Colon (tissue), 2 donors: Measurements from ENCODE around the gene GSG1L.

ENCODE experiments used
- FAIRE-seq: peaks from 2 replicates; lab custom pipeline; 2012; peaks lifted over from hg19 to GRCh38; lab: Jason Lieb, UNC
- donor health status: control.
- donor health status: control.

The GSG1L gene

DNA sequence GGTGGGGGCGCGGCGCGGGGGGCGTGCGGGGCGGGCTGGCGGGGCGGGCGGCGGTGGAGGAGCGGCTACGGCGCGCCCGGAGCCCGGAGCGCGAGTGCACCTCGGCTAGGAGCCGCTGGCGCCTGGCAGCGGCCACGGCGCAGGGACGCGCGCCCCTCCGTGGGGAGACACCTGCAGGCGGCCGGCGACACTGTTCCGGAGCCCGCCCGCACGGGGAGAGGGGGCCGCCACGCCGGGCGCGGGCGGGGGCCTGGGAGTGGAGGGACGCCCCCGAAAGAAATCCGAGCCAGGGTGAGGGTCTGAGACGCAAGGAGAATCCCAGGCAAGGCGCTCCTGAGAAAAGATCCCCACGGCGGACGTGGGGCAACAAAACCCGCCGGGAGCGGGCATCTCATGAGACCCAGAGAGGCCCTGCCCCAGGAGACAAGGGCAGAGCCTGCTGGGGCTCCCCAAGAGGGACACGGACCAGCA lies at the start of gene GSG1L:
TSS of gene GSG1L (minus strand) at position 124 of the 471 bp plus-strand sequence. CDS start 290 bp downstream, outside the sequence.
- no peak for FAIRE-seq

DNA sequence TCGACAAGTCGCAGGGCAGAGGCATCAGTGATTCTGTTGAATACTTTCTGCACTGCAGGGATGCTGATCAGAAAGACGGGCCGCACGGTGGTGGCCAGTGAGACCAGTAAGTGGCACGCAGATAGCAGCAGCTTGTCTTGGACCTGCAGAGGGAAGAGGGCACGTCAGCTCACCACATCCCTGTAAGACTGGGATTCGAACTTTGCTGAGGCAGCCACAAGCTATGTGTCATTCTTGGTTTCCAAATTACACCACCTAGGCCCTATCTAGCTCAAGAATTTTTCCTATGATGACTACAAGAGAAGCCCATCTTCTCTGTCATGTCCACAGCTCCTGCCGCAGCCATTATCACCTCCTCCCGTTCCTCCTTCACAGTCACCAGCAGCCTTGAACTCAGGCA lies 49.4 kb upstream of the GSG1L start:
- FAIRE-seq: no peak

DNA sequence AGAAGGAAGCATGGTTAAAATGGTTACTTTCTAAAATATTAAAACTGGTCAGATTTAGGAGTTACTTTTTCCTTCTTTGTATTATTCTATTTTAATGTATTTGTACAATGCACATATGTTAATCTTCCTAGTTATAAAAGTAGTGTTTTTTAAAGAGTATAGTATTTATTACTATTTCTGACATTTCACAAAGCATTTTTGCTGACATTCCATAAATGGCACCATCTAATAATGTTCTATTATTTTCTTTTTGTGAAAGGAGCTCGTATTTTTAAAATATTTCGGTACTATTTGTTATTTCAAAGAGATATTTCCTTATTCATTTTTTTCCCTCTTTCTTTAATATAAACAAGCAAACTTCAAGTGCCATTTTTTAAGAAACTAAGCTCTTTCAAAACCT lies 47.5 kb upstream of the GSG1L start:
- no peak for FAIRE-seq

DNA sequence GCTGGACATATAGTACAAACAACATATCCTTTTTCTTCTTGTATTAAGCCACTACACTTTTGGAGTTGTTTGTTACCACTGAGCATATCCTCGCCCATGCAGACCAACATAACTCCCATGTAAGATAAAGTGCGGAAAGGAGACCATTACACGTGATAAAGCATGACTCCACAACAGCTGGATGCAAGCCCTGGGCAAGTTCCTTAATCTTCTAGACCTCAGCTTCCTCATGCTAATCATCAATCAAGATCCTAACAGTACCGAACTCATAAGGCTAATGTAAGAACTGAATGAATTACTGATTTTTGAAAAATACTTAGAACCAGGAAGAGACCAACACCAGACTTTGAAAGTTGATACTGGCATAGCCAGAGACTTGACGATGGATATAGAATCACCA lies 47.0 kb upstream of the GSG1L start:
- no peak for FAIRE-seq

DNA sequence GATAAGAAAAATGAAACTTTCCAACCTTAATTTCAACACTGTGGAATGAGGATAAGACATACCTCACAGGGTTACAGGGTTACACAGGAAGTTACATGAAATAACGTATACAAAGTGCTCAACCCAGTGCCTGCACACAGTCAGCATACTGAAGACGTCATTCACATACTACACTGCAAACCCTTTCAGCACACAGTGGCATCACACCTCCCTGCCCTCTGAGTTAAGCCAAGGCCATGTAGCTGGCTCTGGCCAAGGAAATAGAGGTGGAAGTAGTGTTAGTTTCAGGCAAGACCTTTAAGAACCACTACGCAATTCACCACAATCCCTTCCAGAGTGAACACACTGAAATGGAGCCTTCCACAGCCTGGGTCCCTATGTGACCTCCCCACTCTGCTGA lies 46.6 kb upstream of the GSG1L start:
- no peak for FAIRE-seq

DNA sequence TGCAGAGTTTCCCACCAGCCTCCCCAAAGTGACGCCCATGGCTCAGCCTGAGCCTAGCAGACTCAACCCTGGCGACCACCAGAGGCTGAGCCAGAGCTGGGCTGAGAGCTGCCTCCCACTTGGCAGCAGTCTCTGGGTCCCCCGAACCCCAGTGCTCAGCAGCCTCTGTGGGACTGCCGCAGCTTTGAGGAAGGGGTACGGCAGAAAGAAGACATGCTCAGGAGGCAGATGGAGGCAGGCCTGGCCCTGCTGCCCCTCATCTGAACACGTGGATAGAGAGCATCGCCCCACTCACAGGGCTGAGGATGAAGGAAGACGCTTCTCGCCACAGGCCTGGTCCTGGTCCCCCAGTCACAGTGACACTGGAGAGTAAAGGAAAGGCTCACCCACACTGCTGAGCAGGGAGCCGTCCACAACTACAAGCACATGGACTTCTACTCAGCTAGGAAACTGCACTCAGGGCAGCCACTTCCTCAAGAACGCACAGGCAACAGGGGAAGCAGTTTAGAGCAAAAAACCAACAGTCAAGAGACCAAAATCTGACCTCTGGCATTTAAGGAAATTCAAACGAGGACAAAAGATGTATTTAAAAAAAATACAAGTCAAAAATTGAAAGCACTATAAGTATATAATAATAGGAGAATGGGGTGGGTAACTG lies 45.2 kb upstream of the GSG1L start:
- FAIRE-seq: no peak

DNA sequence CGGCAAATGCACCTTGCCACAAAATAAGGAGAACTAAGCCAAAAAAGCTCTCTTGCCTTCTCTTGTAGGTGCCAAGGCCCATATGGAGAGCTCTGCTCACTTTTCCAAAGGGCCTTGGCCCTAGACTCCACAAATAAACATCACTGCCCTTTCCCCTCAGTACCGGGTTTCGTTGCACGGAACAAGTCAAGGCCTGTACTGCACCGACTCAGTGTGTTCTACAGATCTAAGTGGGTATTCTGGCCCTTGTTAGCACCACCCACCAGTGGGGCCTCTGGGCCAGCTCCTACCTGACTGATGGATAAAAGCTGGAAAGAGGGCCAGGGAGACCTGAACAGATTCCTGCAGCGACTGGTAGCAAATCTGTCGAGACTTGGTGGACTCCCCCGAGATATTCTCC lies 43.7 kb upstream of the GSG1L start:
- no peak for FAIRE-seq

DNA sequence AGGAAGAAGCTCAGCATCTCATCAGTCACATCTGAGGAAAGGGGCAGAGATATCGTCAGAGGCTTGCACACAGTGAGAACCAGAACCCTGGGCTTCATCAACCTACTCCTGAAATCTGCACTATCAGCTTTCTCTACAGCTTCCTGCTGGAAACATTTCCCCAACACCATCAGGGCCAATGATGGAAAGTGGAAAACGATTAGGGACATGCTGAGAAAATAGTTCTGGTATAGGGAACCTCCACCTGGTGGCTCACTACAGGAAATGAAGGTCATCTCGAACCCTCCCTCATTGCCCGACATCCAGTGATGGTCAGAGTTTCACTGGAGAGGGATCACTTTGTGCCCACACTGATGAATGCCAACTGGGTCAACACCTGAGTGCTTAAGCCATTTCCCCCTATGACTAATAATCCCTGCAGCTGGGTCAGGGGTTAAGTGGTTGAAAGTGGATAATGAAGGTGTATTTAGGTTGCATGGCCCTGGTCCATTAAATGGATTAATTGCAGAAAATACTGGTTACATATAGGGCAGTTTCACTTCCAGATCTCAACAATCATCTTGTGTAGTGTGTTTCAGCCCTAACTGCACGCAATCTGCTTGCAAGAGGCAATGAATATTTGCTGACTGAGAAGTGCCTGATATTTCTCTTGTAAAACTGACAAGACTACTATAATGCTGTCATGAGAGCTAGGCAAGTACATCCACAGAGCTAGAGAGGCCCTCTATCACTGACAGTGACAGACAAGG lies 43.1 kb upstream of the GSG1L start:
- no peak for FAIRE-seq

DNA sequence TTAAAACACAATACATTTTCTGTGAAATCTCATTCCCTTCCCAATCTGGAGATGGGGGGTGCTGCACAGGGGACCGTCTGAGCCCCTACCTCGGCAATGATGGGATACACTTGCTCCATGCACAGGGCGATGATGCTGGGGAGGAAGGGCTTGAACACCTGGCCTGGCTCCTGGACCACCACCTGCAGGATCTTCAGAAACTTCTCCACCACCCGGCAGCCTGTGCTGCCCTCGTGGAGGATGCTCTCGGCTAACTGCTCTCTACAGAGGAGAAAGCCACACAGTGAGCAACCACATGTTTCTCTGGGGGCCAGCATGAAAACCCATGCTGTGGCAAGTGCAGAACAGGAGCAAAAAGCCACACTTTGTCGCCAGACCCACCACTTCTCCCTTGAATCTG lies 42.4 kb upstream of the GSG1L start:
- no peak for FAIRE-seq

DNA sequence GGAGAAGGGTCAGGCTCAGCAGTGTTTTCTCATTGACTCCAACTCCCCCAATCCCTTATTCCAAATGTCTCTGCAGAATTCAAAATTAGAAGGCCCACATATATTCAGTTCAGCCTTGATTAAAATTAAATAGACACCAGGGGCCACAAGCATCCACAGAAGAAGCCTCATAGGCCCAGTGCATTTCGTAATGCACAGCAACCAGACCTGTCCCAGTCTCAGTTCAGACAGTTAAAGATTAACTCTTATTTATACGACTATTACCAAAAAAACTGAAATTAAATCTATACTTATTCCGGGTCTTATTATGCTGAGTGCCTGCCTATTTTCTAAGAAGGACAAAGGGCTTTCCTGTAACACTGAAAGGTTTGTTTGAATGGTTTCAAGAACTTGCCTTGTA lies 41.8 kb upstream of the GSG1L start:
- no peak for FAIRE-seq

DNA sequence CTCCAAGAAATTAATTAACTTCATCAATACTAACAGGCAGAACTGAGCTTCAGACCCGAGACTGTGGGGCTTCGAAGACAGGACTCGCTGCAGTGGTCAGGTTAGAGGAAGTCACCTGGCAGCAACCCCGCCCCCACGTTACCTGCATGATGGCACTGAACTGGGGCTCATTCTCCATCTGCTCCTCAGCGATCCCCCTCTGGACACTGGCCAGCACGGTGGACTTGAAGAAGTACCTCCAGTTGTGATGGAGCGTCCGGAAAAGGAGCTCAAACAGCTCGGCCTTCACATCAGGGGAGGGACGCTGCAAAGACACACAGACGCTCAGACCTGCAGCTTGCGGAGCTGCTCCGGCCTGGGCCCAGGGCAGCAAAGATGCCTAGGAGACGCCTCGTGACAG lies 40.9 kb upstream of the GSG1L start:
- FAIRE-seq: no peak

DNA sequence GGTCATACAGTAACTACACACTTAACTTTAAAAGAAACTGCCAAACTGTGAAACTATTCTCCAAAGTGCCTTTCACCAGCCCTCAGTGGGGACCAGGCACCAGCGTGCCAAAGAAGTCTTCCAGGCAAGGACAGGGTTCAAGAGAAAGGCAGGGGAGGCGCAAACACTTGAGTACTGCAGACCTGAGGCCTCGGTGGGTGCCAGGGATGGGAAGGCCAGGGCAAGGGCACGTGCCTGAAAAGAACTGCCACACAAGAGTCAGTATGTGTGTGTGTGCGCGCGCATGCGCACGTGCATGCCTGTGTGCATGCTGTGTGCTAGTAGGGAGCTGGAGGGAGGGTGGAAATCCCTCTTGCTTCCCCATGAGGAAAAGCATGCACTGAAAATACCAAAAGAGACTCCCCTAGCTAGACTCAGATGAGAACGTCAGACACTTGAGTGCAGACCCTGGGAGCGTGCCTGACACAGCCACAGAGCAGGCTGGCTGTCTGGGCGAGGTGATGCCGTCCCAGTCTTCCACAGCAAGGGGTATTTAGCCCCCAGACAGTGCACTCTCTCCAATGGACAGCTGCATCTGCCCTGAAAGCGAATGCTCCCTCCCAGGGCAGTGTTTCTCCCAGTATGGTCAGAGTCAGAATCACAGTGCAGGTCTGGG lies 40.1 kb upstream of the GSG1L start:
- FAIRE-seq: no peak

DNA sequence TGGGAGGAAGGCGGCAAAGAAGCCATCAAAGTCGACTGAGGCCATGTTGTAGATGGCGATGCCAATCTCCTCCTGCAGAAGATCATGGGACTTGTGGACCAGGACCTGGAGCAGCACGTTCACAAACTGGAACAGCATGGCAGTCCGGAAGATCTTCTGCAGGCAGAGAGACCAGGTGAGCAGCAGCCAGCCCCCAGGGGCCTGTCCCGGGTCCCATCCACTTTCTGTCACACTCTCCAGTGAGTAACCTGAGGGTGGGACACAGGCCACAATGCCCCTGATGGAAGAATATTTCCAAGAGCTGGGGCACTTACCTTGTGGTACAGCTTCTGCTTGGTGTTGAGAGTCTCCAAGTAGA lies 38.0 kb upstream of the GSG1L start:
- no peak for FAIRE-seq

DNA sequence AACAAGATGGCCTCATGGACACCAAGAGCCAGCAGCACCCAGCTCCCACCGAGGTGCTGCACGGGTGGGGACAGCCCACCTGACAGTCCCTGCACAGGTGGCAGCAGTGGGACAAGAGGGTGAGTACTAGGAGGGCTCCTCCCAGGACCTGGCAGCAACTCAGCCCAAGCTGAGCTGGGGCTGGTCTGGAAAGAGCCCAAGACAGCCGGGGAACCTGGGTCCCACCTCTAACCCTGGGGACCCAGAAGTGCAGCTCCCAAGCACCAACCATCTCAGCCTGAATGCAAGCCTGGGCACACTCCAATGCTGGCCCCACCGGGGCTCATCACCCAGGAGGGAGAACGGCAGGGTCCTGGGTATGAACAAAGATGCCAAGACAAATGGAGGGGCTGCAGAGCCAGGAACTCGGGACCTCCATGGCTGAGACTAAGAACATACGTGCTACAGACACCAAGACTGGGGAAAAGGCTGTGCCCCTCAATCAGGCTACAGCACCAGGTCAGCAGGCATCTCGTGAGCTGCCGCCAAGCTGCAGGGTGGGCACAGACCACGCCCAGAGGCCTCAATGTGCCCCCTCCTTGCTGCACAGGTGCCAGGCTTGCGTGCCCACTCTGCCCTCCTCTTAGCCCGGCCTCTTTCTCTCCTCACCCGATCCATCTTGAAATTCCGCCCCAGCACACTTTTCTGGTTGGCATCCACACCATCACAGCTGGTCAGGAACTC lies 37.5 kb upstream of the GSG1L start:
- no peak for FAIRE-seq

DNA sequence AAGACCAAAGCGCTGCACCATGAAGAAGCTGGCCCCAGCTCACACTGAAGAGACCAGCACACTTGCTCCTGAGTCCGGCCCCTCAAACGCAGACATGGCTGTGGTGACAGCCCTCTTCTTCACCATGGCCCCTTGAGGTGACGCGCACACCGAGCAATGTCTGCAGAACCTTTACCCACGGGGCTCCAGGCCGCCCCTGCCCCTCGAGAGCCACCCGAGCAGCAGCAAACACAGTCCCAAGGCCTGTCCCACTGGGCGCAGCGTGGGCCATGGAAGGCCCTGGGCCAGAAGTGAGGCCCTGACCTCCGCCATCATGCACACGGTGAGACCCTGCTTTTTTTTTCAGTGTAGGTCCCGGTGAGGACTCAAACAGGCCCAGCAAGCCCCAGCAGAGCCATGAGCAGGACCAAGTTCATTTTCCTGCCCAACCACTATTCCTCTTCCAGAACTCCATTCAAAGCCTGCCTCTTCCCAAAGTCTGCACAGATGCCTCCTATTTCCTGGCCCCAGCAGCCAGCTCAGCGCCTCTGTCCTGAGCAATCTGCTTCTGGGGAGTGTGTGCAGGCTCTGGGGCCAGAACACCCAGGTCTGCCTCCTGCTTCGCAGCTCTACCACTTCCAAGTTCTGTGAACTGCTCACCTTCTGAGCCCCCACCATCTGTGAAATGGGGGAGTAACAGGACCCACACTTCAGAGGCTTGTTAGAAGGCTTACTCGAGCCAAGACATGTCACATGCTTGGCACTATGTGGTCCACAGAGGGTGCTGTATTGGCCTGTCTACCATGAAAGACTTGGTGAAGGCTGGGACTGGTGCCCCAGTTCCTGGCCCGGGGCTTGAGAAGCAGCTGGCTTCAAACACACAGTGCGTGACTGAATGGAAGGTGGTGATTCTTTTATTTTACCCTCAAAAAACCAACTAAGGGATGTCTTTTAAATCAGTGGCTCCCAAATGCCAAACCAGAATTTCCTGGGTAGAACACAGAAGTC lies 35.7 kb upstream of the GSG1L start:
- no peak for FAIRE-seq

DNA sequence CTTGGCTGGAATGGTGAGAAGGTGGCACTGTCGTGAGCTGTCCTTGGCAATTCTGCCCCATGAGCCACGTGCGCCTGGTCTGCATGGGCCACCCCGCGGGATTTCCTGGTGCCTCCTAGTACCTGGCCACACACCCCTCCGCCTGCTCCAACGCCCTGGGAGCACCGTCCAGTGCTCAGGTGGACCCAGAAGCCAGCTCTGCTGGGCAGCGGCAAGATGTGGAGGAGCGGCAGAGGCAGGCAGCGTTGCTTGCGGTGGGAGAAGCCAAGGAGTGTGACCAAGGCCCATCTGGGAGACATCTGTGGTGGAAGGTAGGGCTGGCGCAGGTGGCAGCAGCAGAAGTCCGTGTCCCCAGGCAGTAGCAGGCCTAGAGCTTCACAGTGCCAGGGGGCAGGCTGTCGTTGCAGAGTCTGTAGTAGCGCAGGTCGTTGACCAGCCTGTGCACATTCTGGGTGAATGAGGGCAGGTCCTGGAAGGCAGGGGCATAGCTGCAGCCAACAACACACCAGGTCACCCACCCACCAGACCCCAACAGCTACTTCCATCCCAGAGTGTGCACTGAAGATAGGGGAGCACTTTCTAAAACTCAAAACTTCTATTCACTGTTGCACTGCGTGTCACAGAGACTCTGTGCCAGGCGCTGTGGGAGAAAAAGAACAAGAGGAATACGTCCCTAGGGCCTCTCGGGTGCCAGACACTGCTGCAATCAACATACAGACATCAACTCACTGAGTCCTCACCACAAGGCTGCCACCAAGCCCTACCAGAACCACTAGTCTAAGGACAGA lies 34.9 kb upstream of the GSG1L start:
- no peak for FAIRE-seq

DNA sequence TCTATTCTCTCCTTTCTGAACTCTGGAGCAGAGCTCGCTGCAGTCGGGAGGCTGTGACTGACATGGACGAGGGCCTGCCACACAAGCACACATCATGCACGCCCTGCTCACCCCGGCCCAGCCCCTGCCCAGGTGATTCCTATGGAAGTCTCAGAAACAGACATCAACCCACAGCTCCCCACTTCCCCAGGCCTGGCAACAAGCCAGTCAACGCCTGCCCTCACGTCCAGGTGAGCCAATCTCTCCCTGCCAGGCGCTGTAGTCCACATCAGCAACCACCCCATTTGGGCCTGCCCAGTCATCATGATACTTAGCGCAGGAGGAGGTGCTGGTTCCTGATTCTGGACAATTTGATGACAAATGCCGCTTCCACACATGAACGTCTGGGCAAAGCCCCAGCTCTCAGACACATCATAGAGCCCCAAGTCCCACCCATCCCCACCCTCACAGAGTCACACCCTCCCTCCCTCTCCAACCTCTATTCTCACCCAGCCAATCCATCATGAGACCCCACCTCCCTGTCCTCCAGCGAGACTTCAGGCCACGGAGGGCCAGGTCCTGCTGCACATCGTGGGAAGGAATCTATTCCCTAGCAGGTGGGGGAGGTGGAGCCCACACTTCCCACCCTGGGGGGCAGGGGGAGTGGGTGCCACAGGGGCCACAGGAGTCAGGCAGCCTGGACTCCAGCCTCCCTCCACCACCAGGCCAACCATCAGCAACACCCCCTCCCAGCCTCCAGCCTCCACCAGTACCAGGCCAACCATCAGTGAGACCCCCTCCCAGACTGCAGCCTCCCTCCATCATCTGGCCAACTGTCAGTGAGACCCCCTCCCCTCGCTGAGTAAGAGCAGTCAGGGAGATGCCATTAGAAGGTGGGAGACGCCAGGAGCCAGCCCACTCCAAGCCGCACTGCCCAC lies 33.7 kb upstream of the GSG1L start:
- FAIRE-seq: no peak

DNA sequence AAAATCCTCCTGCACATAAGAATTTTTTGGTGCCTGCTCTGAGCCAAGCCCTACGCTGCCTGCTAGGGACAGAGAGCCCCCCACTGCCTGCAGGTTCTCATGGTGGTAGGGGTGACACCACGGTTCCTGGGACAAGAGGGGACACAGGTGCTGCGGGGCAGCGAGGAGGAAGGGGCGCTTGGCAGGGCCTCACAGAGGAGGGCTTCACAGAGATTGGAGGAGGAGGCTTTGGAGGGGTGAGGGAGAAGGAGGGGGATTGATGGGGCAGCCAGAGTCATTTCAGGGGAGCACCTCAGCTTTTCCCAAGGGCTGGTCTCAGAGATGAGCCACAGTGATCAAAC lies 29.8 kb upstream of the GSG1L start:
- FAIRE-seq: no peak

DNA sequence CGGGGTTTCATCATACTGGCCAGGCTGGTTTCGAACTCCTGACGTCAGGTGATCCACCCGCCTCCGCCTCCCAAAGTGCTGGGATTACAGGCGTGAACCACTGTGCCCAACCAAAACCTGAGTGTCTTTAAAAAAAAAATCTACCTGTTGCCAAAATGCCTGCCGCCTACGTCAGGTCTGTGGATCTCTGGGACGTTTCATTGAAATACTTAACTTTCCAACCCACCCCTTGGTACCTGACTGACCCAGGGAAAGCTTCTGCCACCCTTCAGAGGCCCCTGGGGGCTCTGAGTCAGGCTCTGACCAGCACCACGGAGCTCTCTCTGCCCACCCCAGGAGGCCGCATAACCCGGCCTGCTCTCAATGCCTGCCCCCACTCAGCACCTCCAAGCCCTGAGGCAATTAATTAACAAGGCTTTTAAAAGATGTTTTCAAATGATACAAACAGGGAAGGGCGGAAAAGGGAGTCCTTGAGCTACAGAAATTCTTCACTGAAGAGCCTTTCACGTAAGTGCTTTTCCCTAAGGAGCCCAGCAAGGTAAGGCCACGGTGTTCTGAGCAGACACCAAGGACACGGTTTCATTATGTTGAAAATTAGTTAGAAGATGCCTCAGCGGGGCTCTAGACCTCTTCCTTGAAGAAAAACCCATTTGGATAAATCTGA lies 29.3 kb upstream of the GSG1L start:
- FAIRE-seq: no peak
